ENCODE results near the gene ATOH7. TPM values are rescaled to one million over a fixed set of nuclear protein-coding genes. Genes with fewer than 3 reads are reported as not detected.
"Not testable (repeated sequence)": the region's sequence is repeated elsewhere in the genome, so short reads cannot be mapped to it uniquely, and the experiment has no call there.

ATOH7 gene
- polyA plus RNA-seq, 1 donor from 2014 or later, result 2.5 TPM

DNA sequence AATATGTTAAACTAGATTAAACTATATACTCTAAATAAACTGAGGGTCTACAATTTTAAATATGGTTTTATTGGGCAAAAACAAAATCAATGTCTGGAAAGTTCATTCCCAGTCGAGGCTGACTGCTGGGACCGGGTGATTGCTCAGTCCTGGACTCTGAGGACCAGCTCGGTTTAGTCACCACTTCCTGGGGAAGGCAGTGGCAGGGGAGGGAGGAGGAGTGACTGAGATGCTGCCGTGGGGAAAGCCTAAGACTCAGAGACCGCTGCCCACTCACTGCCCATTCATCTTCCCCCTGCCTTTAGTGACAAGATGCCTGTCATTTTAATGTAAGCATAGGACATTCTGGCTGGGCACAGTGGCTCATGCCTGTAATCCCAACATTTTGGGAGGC, 29.0 kb downstream of the ATOH7 start:
- H3K27ac ChIP-seq (ENCODE audit: low read length), result no peak overlapping the region
- no peak overlapping the region for H2AFZ ChIP-seq (ENCODE audit: low read depth, low read length)
- no peak overlapping the region for H3K4me2 ChIP-seq (ENCODE audit: low read length)
- H3K27me3 ChIP-seq (ENCODE audit: insufficient read depth, low read depth, low read length), result no peaks in the 10 kb centered on the region
- TF ChIP-seq, protein P1, sequence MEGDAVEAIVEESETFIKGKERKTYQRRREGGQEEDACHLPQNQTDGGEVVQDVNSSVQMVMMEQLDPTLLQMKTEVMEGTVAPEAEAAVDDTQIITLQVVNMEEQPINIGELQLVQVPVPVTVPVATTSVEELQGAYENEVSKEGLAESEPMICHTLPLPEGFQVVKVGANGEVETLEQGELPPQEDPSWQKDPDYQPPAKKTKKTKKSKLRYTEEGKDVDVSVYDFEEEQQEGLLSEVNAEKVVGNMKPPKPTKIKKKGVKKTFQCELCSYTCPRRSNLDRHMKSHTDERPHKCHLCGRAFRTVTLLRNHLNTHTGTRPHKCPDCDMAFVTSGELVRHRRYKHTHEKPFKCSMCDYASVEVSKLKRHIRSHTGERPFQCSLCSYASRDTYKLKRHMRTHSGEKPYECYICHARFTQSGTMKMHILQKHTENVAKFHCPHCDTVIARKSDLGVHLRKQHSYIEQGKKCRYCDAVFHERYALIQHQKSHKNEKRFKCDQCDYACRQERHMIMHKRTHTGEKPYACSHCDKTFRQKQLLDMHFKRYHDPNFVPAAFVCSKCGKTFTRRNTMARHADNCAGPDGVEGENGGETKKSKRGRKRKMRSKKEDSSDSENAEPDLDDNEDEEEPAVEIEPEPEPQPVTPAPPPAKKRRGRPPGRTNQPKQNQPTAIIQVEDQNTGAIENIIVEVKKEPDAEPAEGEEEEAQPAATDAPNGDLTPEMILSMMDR (IDR thresholded peaks at IDR 0.05; ENCODE audit: poor library complexity, severe bottlenecking), result no peak
- TF ChIP-seq RAD21 (conservative IDR thresholded peaks at IDR 0.05) (no peak), MXI1 (conservative IDR thresholded peaks at IDR 0.05; ENCODE audit: poor library complexity, severe bottlenecking) (no peak), EZH2 (IDR thresholded peaks at IDR 0.05; ENCODE audit: borderline replicate concordance, insufficient read depth, low read length, poor library complexity, severe bottlenecking) (no peak), EP300 (conservative IDR thresholded peaks at IDR 0.05; ENCODE audit: poor library complexity, severe bottlenecking) (no peak), POLR2AphosphoS5 (IDR thresholded peaks at IDR 0.05) (no peak), TAF1 (IDR thresholded peaks at IDR 0.05; ENCODE audit: low read depth) (no peak)
- TF ChIP-seq, protein P2, sequence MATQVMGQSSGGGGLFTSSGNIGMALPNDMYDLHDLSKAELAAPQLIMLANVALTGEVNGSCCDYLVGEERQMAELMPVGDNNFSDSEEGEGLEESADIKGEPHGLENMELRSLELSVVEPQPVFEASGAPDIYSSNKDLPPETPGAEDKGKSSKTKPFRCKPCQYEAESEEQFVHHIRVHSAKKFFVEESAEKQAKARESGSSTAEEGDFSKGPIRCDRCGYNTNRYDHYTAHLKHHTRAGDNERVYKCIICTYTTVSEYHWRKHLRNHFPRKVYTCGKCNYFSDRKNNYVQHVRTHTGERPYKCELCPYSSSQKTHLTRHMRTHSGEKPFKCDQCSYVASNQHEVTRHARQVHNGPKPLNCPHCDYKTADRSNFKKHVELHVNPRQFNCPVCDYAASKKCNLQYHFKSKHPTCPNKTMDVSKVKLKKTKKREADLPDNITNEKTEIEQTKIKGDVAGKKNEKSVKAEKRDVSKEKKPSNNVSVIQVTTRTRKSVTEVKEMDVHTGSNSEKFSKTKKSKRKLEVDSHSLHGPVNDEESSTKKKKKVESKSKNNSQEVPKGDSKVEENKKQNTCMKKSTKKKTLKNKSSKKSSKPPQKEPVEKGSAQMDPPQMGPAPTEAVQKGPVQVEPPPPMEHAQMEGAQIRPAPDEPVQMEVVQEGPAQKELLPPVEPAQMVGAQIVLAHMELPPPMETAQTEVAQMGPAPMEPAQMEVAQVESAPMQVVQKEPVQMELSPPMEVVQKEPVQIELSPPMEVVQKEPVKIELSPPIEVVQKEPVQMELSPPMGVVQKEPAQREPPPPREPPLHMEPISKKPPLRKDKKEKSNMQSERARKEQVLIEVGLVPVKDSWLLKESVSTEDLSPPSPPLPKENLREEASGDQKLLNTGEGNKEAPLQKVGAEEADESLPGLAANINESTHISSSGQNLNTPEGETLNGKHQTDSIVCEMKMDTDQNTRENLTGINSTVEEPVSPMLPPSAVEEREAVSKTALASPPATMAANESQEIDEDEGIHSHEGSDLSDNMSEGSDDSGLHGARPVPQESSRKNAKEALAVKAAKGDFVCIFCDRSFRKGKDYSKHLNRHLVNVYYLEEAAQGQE (IDR thresholded peaks at IDR 0.05; ENCODE audit: borderline replicate concordance), result no peak
- H4K20me1 ChIP-seq (ENCODE audit: insufficient read depth), result no peaks in the 10 kb centered on the region
- no peak overlapping the region for H3K9ac ChIP-seq (ENCODE audit: low read length)
- H3F3A ChIP-seq (ENCODE audit: insufficient read depth, low read length, poor library complexity, severe bottlenecking), result no peaks in the 10 kb centered on the region
- H3K9me3 ChIP-seq (ENCODE audit: low read length), result no peaks in the 10 kb centered on the region
- H3K4me3 ChIP-seq (ENCODE audit: low read length), result no peak overlapping the region
- H3K79me2 ChIP-seq (replicated peaks; ENCODE audit: insufficient read depth, low read length), result no peaks in the 10 kb centered on the region
- H3K36me3 ChIP-seq (ENCODE audit: insufficient read depth, low read length), result no peaks in the 10 kb centered on the region
- no peaks in the 10 kb centered on the region for H3K9me2 ChIP-seq (ENCODE audit: insufficient read depth, low read length)

DNA sequence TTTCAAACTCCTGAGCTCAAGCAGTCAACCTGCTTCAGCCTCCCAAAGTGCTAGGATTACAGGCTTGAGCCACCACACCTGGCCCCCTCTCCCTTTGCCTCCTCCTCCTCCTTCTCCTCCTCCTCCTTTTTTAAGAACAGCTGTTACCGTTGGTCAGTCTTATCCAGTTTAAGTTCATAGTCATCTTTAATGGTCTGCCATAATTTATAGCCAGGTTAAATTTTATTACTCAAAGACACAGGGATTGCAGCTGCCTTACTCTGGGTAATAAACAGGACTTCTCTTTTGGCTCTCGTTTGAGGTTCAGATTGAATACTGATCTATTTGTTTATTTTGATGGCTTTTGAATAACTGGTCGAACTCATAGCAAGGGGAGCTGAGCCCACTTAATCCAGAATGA, 35.2 kb downstream of the ATOH7 start:
- no peak overlapping the region for H3K27ac ChIP-seq (ENCODE audit: low read length)
- no peak overlapping the region for H3K4me3 ChIP-seq (ENCODE audit: low read length)
- no peaks in the 10 kb centered on the region for H3K9me2 ChIP-seq (ENCODE audit: insufficient read depth, low read length)
- H3K79me2 ChIP-seq (replicated peaks; ENCODE audit: insufficient read depth, low read length), result no peaks in the 10 kb centered on the region
- H2AFZ ChIP-seq (ENCODE audit: low read depth, low read length), result no peak overlapping the region
- no peaks in the 10 kb centered on the region for H3K9me3 ChIP-seq (ENCODE audit: low read length)
- no peaks in the 10 kb centered on the region for H3K36me3 ChIP-seq (ENCODE audit: insufficient read depth, low read length)
- H3K27me3 ChIP-seq (ENCODE audit: insufficient read depth, low read depth, low read length), result no peaks in the 10 kb centered on the region
- no peaks in the 10 kb centered on the region for H4K20me1 ChIP-seq (ENCODE audit: insufficient read depth)
- TF ChIP-seq RAD21 (conservative IDR thresholded peaks at IDR 0.05) (no peak), EZH2 (IDR thresholded peaks at IDR 0.05; ENCODE audit: borderline replicate concordance, insufficient read depth, low read length, poor library complexity, severe bottlenecking) (no peak), POLR2AphosphoS5 (IDR thresholded peaks at IDR 0.05) (no peak), MXI1 (conservative IDR thresholded peaks at IDR 0.05; ENCODE audit: poor library complexity, severe bottlenecking) (no peak), TAF1 (IDR thresholded peaks at IDR 0.05; ENCODE audit: low read depth) (no peak), SMC3 (conservative IDR thresholded peaks at IDR 0.05; ENCODE audit: poor library complexity) (no peak), EP300 (conservative IDR thresholded peaks at IDR 0.05; ENCODE audit: poor library complexity, severe bottlenecking) (no peak)
- TF ChIP-seq, protein P2 (IDR thresholded peaks at IDR 0.05; ENCODE audit: borderline replicate concordance), result no peak
- TF ChIP-seq, protein P1 (IDR thresholded peaks at IDR 0.05; ENCODE audit: poor library complexity, severe bottlenecking), result no peak
- no peak overlapping the region for H3K4me2 ChIP-seq (ENCODE audit: low read length)
- H3K9ac ChIP-seq (ENCODE audit: low read length), result no peak overlapping the region
- H3F3A ChIP-seq (ENCODE audit: insufficient read depth, low read length, poor library complexity, severe bottlenecking), result no peaks in the 10 kb centered on the region

DNA sequence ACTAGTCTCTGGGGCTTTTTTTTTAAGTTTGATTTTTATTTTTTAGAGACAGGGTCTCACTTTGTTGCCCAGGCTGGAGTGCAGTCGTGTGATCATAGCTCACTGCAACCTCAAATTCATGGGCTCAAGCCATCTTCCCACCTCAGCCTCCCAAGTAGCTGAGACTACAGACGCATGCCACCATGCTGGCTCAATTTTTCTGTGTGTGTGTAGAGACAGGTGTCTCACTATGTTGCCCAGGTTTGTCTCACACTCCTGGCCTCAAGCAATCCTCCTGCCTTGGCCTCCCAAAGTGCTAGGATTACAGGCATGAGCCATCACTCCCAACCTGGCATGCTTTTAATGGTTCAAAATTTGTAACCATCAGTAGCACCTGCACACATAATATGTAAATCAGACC, 36.1 kb downstream of the ATOH7 start:
- not testable (repeated sequence) for H4K20me1 ChIP-seq (ENCODE audit: insufficient read depth); H3K4me3 ChIP-seq (ENCODE audit: low read length)

More for the DNA sequence above, 36.1 kb downstream of the ATOH7 start:
- not testable (repeated sequence) for H3K27me3 ChIP-seq (ENCODE audit: insufficient read depth, low read depth, low read length); H3K9me3 ChIP-seq (ENCODE audit: low read length); H3K9ac ChIP-seq (ENCODE audit: low read length); H3F3A ChIP-seq (ENCODE audit: insufficient read depth, low read length, poor library complexity, severe bottlenecking); H3K27ac ChIP-seq (ENCODE audit: low read length); H3K36me3 ChIP-seq (ENCODE audit: insufficient read depth, low read length); H2AFZ ChIP-seq (ENCODE audit: low read depth, low read length); H3K9me2 ChIP-seq (ENCODE audit: insufficient read depth, low read length); H3K4me2 ChIP-seq (ENCODE audit: low read length); H3K79me2 ChIP-seq (replicated peaks; ENCODE audit: insufficient read depth, low read length)
